A549 (cell line): ENCODE results near the gene CTLA4. TPM values are rescaled to one million over a fixed set of nuclear protein-coding genes. Genes with fewer than 3 reads are reported as not detected.

ENCODE experiments used
- ATAC-seq, 2 experiments: fragments of 200-7000 bp in 1 of 2; fragments of >200 bp in 1 of 2; cut with Nextera tagmentation in 1 of 2; cut with Tn5 transposase in 1 of 2; 3 replicates each; pipeline versions ENCODE4 v1.8.0 to v1.9.1; 2018 to 2020; ENCODE audit warnings: mild to moderate bottlenecking in 1 of 2, moderate library complexity in 1 of 2
- CTCF ChIA-PET: fragments of 300-600 bp; sonication (Branson Sonifier 250); formaldehyde crosslinking; extraction: SDS; loops from one replicate; lab custom pipeline; 2021; ENCODE audit warnings: antibody characterized with exemption, inconsistent platforms; lab: Yijun Ruan, JAX
- POLR2A ChIA-PET: fragments of 350-600 bp; formaldehyde crosslinking; extraction: SDS; loops from one replicate; lab custom pipeline; 2021; ENCODE audit warnings: antibody characterized with exemption, inconsistent platforms; lab: Yijun Ruan, JAX
- DNase-seq, 2 experiments: peaks; one replicate each; pipeline versions ENCODE4 v3.0.0 to v3.0.0-alpha.2; 2011 to 2016; ENCODE audit warnings: low read depth in 1 of 2, low spot score in 1 of 2
- FAIRE-seq: peaks from 2 replicates; lab custom pipeline; 2011; peaks lifted over from hg19 to GRCh38; lab: Jason Lieb, UNC
- H3K27ac ChIP-seq, 2 experiments: fragments of >200 bp; sonication (Bioruptor Twin); formaldehyde crosslinking; 3 replicates each; pipeline ENCODE4 v1.5.1; 2016 to 2017
- H3K4me1 ChIP-seq: fragments of >200 bp; sonication (Bioruptor Twin); formaldehyde crosslinking; 3 replicates; pipeline ENCODE4 v1.6.1; 2016
- H3K4me2 ChIP-seq: fragments of >200 bp; sonication (Bioruptor Twin); formaldehyde crosslinking; 3 replicates; pipeline ENCODE4 v1.6.1; 2016
- H3K4me3 ChIP-seq: fragments of >200 bp; sonication (Bioruptor Twin); formaldehyde crosslinking; 3 replicates; pipeline ENCODE4 v1.5.1; 2016
- H3K9me3 ChIP-seq: fragments of >200 bp; sonication (Bioruptor Twin); formaldehyde crosslinking; 3 replicates; pipeline ENCODE4 v1.6.1; 2016
- BHLHE40 ChIP-seq: IDR thresholded peaks from 2 replicates; pipeline ENCODE4 v1.6.1; 2012; ENCODE audit warnings: low read depth, low read length, inconsistent platforms
- EHMT2 ChIP-seq: fragments of 200-600 bp; sonication (generic); IDR thresholded peaks from 2 replicates; pipeline ENCODE4 v1.6.1; 2016; ENCODE audit warnings: antibody characterized with exemption, low read depth, mild to moderate bottlenecking, moderate library complexity
- HOXB5 ChIP-seq: fragments of 250-450 bp; sonication (Bioruptor Pico); IDR thresholded peaks from 2 replicates; pipeline ENCODE4 v1.5.0; 2020; ENCODE audit warnings: mild to moderate bottlenecking, moderate library complexity
- KDM1A ChIP-seq: fragments of 200-600 bp; sonication (generic); IDR thresholded peaks from 2 replicates; pipeline ENCODE4 v1.6.1; 2016; ENCODE audit warnings: low read depth, mild to moderate bottlenecking
- MAFK ChIP-seq: fragments of 450-650 bp; IDR thresholded peaks from 2 replicates; pipeline ENCODE4 v1.6.1; 2014; ENCODE audit not compliant: partially characterized antibody
- MYC ChIP-seq: IDR thresholded peaks from 2 replicates; pipeline ENCODE4 v1.6.1; 2012; ENCODE audit warnings: mild to moderate bottlenecking, inconsistent platforms, low read length, improper control_type of control experiment, borderline replicate concordance
- POLR2AphosphoS2 ChIP-seq: conservative IDR thresholded peaks from 2 replicates; pipeline ENCODE4 v1.6.1; 2012; ENCODE audit warnings: low read length, improper control_type of control experiment, inconsistent platforms
- ZNF302 ChIP-seq: fragments of 250-450 bp; sonication (Bioruptor Pico); IDR thresholded peaks from 2 replicates; pipeline ENCODE4 v1.9.0; 2021; ENCODE audit warnings: inconsistent platforms, mild to moderate bottlenecking, moderate library complexity
- WGBS: methylation state at CpG from one replicate; pipeline ENCODE4 v1.1.6; 2017; ENCODE audit errors: missing lambda C conversion rate; 5-methylcytosine and 5-hydroxymethylcytosine counted together
- polyA plus RNA-seq, 4 experiments: library from polyadenylated mRNA; depleted of rRNA in 3 of 4; stranded (reverse); fragments of >200 nt; fragmentation: RNase III in 1 of 4; extraction: RNeasy Plus Mini Kit Qiagen cat#74134 plus additional on column Dnase treatment in 1 of 4; gene quantifications; 2 replicates in 3 of 4; 3 replicates in 1 of 4; pipeline ENCODE4 v1.2.3, GENCODE V29; 2011 to 2017
- TF ChIP-seq, protein P1 (sequence below): fragments of >200 bp; sonication (Bioruptor Twin); formaldehyde crosslinking; IDR thresholded peaks from 3 replicates; pipeline ENCODE4 v1.6.1; 2016
- TF ChIP-seq, protein P2 (sequence below): IDR thresholded peaks from 2 replicates; pipeline ENCODE4 v1.6.1; 2012
- TF ChIP-seq, protein P3 (sequence below): fragments of 250-450 bp; sonication (Bioruptor Pico); IDR thresholded peaks from 2 replicates; pipeline ENCODE4 v1.5.0; 2020; ENCODE audit warnings: low read depth, mild to moderate bottlenecking, moderate library complexity
- TF ChIP-seq, protein P4 (sequence below): fragments of 150-350 bp; IDR thresholded peaks from 2 replicates; pipeline ENCODE4 v1.6.1; 2014; ENCODE audit warnings: low read depth, mild to moderate bottlenecking, low read length
- TF ChIP-seq, protein P5 (sequence below): IDR thresholded peaks from 2 replicates; pipeline ENCODE4 v1.6.1; 2012; ENCODE audit warnings: low read depth, borderline replicate concordance
- TF ChIP-seq, protein P6 (sequence below): fragments of 250-450 bp; sonication (Bioruptor Pico); IDR thresholded peaks from 2 replicates; pipeline ENCODE4 v1.5.0; 2021; ENCODE audit warnings: mild to moderate bottlenecking, moderate library complexity, borderline replicate concordance
- TF ChIP-seq, protein P7 (sequence below): fragments of 200-600 bp; sonication (generic); IDR thresholded peaks from 2 replicates; pipeline ENCODE4 v1.6.1; 2016; ENCODE audit warnings: antibody characterized with exemption, mild to moderate bottlenecking, moderate library complexity
- TF ChIP-seq, protein P8 (sequence below): fragments of >200 bp; sonication (Bioruptor Twin); formaldehyde crosslinking; IDR thresholded peaks from 2 replicates; pipeline ENCODE4 v1.6.1; 2016
- TF ChIP-seq, protein P9 (sequence below): IDR thresholded peaks from 2 replicates; pipeline ENCODE4 v1.6.1; 2012

CTLA4 gene
- polyA plus RNA-seq, 2 of the 4 experiments (the other 2 are of a cell fraction): not detected

DNA sequence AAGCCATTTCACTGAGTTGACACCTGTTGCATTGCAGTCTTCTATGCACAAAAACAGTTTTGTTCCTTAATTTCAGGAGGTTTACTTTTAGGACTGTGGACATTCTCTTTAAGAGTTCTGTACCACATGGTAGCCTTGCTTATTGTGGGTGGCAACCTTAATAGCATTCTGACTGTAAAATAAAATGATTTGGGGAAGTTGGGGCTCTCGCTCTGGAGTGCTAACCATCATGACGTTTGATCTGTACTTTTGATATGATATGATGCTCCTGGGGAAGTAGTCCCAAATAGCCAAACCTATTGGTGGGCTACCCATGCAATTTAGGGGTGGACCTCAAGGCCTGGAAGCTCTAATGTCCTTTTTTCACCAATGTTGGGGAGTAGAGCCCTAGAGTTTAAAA is 3.4 kb downstream of the CTLA4 start:
- Histone ChIP-seq H3K4me3 (no peak overlapping the region), H3K9me3 (no peaks in the 10 kb centered on the region), H3K4me1 (no peaks in the 10 kb centered on the region), H3K4me2 (no peak overlapping the region), H3K27ac (no peak overlapping the region)
- FAIRE-seq (no peak), DNase-seq (no peak), ATAC-seq (no peak)
- TF ChIP-seq, protein P1, sequence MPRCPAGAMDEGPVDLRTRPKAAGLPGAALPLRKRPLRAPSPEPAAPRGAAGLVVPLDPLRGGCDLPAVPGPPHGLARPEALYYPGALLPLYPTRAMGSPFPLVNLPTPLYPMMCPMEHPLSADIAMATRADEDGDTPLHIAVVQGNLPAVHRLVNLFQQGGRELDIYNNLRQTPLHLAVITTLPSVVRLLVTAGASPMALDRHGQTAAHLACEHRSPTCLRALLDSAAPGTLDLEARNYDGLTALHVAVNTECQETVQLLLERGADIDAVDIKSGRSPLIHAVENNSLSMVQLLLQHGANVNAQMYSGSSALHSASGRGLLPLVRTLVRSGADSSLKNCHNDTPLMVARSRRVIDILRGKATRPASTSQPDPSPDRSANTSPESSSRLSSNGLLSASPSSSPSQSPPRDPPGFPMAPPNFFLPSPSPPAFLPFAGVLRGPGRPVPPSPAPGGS: no peak
- TF ChIP-seq, protein P2, sequence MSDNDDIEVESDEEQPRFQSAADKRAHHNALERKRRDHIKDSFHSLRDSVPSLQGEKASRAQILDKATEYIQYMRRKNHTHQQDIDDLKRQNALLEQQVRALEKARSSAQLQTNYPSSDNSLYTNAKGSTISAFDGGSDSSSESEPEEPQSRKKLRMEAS: no peak
- TF ChIP-seq EHMT2: no peak
- TF ChIP-seq, protein P3, sequence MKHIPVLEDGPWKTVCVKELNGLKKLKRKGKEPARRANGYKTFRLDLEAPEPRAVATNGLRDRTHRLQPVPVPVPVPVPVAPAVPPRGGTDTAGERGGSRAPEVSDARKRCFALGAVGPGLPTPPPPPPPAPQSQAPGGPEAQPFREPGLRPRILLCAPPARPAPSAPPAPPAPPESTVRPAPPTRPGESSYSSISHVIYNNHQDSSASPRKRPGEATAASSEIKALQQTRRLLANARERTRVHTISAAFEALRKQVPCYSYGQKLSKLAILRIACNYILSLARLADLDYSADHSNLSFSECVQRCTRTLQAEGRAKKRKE: no peak
- TF ChIP-seq, protein P4, sequence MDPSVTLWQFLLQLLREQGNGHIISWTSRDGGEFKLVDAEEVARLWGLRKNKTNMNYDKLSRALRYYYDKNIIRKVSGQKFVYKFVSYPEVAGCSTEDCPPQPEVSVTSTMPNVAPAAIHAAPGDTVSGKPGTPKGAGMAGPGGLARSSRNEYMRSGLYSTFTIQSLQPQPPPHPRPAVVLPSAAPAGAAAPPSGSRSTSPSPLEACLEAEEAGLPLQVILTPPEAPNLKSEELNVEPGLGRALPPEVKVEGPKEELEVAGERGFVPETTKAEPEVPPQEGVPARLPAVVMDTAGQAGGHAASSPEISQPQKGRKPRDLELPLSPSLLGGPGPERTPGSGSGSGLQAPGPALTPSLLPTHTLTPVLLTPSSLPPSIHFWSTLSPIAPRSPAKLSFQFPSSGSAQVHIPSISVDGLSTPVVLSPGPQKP: no peak
- TF ChIP-seq POLR2AphosphoS2: no peak
- TF ChIP-seq ZNF302 (CRISPR knock-in tag): no peak
- TF ChIP-seq, protein P5, sequence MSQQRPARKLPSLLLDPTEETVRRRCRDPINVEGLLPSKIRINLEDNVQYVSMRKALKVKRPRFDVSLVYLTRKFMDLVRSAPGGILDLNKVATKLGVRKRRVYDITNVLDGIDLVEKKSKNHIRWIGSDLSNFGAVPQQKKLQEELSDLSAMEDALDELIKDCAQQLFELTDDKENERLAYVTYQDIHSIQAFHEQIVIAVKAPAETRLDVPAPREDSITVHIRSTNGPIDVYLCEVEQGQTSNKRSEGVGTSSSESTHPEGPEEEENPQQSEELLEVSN: no peak
- TF ChIP-seq, protein P6, sequence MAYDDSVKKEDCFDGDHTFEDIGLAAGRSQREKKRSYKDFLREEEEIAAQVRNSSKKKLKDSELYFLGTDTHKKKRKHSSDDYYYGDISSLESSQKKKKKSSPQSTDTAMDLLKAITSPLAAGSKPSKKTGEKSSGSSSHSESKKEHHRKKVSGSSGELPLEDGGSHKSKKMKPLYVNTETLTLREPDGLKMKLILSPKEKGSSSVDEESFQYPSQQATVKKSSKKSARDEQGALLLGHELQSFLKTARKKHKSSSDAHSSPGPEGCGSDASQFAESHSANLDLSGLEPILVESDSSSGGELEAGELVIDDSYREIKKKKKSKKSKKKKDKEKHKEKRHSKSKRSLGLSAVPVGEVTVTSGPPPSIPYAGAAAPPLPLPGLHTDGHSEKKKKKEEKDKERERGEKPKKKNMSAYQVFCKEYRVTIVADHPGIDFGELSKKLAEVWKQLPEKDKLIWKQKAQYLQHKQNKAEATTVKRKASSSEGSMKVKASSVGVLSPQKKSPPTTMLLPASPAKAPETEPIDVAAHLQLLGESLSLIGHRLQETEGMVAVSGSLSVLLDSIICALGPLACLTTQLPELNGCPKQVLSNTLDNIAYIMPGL (CRISPR knock-in tag): no peak
- TF ChIP-seq BHLHE40: no peak
- TF ChIP-seq HOXB5: no peak
- no peak for TF ChIP-seq KDM1A
- TF ChIP-seq, protein P7, sequence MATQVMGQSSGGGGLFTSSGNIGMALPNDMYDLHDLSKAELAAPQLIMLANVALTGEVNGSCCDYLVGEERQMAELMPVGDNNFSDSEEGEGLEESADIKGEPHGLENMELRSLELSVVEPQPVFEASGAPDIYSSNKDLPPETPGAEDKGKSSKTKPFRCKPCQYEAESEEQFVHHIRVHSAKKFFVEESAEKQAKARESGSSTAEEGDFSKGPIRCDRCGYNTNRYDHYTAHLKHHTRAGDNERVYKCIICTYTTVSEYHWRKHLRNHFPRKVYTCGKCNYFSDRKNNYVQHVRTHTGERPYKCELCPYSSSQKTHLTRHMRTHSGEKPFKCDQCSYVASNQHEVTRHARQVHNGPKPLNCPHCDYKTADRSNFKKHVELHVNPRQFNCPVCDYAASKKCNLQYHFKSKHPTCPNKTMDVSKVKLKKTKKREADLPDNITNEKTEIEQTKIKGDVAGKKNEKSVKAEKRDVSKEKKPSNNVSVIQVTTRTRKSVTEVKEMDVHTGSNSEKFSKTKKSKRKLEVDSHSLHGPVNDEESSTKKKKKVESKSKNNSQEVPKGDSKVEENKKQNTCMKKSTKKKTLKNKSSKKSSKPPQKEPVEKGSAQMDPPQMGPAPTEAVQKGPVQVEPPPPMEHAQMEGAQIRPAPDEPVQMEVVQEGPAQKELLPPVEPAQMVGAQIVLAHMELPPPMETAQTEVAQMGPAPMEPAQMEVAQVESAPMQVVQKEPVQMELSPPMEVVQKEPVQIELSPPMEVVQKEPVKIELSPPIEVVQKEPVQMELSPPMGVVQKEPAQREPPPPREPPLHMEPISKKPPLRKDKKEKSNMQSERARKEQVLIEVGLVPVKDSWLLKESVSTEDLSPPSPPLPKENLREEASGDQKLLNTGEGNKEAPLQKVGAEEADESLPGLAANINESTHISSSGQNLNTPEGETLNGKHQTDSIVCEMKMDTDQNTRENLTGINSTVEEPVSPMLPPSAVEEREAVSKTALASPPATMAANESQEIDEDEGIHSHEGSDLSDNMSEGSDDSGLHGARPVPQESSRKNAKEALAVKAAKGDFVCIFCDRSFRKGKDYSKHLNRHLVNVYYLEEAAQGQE: no peak
- TF ChIP-seq, protein P8, sequence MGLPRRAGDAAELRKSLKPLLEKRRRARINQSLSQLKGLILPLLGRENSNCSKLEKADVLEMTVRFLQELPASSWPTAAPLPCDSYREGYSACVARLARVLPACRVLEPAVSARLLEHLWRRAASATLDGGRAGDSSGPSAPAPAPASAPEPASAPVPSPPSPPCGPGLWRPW: no peak
- TF ChIP-seq, protein P9, sequence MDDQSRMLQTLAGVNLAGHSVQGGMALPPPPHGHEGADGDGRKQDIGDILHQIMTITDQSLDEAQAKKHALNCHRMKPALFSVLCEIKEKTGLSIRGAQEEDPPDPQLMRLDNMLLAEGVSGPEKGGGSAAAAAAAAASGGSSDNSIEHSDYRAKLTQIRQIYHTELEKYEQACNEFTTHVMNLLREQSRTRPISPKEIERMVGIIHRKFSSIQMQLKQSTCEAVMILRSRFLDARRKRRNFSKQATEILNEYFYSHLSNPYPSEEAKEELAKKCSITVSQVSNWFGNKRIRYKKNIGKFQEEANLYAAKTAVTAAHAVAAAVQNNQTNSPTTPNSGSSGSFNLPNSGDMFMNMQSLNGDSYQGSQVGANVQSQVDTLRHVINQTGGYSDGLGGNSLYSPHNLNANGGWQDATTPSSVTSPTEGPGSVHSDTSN: no peak
- no peak for TF ChIP-seq MYC
- no peak for TF ChIP-seq MAFK
- WGBS: 44% methylated on average over 2 of the region's 2 CpGs
- ChIA-PET CTCF (interaction anchor here (1.2 kb wide), 1 partner anchor 16 kb away, joined by 3 read pairs; no protein-coding TSS in a partner anchor), POLR2A (no interaction called here)
